GM12892 (cell line): Measurements from ENCODE around the gene CYP1B1.
"Not testable (repeated sequence)": the region's sequence is repeated elsewhere in the genome, so short reads cannot be mapped to it uniquely, and the experiment has no call there.

ENCODE experiments used
- POLR2A ChIP-seq: IDR thresholded peaks from 2 replicates; pipeline ENCODE4 v1.6.1; 2011; ENCODE audit warnings: low read depth, low read length, control low read depth
- POLR2AphosphoS5 ChIP-seq: IDR thresholded peaks from 2 replicates; pipeline ENCODE4 v1.6.1; 2011; ENCODE audit warnings: low read depth, low read length, control low read depth

DNA sequence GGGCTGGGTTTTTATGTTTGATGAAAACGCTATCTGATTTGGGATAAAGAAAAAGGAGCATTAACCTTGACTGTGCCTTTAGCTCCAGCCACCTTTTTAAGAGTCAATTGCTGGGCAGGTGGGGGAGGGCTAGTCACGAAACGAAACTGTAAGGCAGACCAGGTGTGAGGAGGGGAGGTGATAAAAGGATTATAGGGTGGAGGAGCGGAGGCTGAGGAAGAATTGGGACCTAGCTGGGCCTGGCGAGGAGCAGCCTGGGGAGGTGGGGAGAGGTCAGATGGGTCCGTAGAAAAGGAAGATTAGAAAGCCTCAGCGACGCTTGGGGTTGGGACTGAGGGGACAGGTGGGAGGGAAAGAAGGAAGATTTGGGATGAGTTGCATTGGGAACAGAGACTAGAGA, 8.6 kb upstream of the CYP1B1 start:
- TF ChIP-seq POLR2AphosphoS5, POLR2A: not testable (repeated sequence)
